T-helper 2 cell treated with Interferon-gamma antibody and Interleukin-4, amounts not matched to agents 5 μg/mL and 100 μg/mL, for 36 hours (primary cell): Measurements from ENCODE around the gene METTL27.
A peak's percentile ranks its signal among the peaks of the same experiment; 100 is the strongest.
"Not testable (repeated sequence)": the region's sequence is repeated elsewhere in the genome, so short reads cannot be mapped to it uniquely, and the experiment has no call there.

Experiments used
- DNase-seq: peaks from one replicate; pipeline ENCODE4 v3.0.0; 2021; ENCODE audit warnings: low spot score
- H3K27ac Mint-ChIP-seq: one replicate; pipeline ENCODE4 v1.8.0; 2021; ENCODE audit warnings: mild to moderate bottlenecking, mixed read lengths
- H3K27me3 Mint-ChIP-seq: one replicate; pipeline ENCODE4 v1.8.0; 2021; ENCODE audit warnings: low read depth, mixed read lengths
- H3K36me3 Mint-ChIP-seq: one replicate; pipeline ENCODE4 v1.8.0; 2021; ENCODE audit warnings: low read depth, mixed read lengths
- H3K4me1 Mint-ChIP-seq: one replicate; pipeline ENCODE4 v1.8.0; 2021; ENCODE audit warnings: low read depth, mixed read lengths
- H3K4me3 Mint-ChIP-seq: one replicate; pipeline ENCODE4 v1.8.0; 2022; ENCODE audit warnings: mild to moderate bottlenecking, moderate library complexity, mixed read lengths
- H3K9me3 Mint-ChIP-seq: one replicate; pipeline ENCODE4 v1.8.0; 2021; ENCODE audit warnings: mixed read lengths

The METTL27 gene

GRCh38 chr7:73837167-73837566, 5.1 kb downstream of the METTL27 start:
- not testable (repeated sequence) for H3K27me3 Mint-ChIP-seq, H3K4me3 Mint-ChIP-seq, H3K9me3 Mint-ChIP-seq, DNase-seq, H3K36me3 Mint-ChIP-seq, H3K27ac Mint-ChIP-seq
- peaks cover 10% of the 10 kb centered on the region for H3K4me1 Mint-ChIP-seq

- DNase-seq, result no peak
- Mint-ChIP-seq H3K4me1 (peaks cover 5% of the 10 kb centered on the region), H3K4me3 (no peak overlapping the region), H3K27ac (no peak overlapping the region), H3K9me3 (no peaks in the 10 kb centered on the region), H3K27me3 (no peaks in the 10 kb centered on the region), H3K36me3 (no peaks in the 10 kb centered on the region)
These were observed 7.6 kb downstream of the METTL27 start for GRCh38 chr7:73834626-73835191.

GRCh38 chr7:73833251-73833919, 8.9 kb downstream of the METTL27 start:
- H3K36me3 Mint-ChIP-seq, result no peaks in the 10 kb centered on the region
- no peaks in the 10 kb centered on the region for H3K9me3 Mint-ChIP-seq
- H3K4me1 Mint-ChIP-seq, result peaks cover 7% of the 10 kb centered on the region
- no peak for DNase-seq
- H3K27me3 Mint-ChIP-seq, result peaks cover under 1% of the 10 kb centered on the region
- no peak overlapping the region for H3K4me3 Mint-ChIP-seq
- no peak overlapping the region for H3K27ac Mint-ChIP-seq

- Mint-ChIP-seq H3K36me3 (no peaks in the 10 kb centered on the region), H3K27ac (no peak overlapping the region), H3K4me3 (no peak overlapping the region), H3K9me3 (no peaks in the 10 kb centered on the region), H3K27me3 (peaks cover 2% of the 10 kb centered on the region), H3K4me1 (peaks cover 10% of the 10 kb centered on the region)
- no peak for DNase-seq
These were observed 9.5 kb downstream of the METTL27 start for GRCh38 chr7:73832806-73833205.

GRCh38 chr7:73831834-73832651, 10.3 kb downstream of the METTL27 start:
- Mint-ChIP-seq H3K4me1 (peaks cover 16% of the 10 kb centered on the region), H3K36me3 (no peaks in the 10 kb centered on the region), H3K27me3 (peaks cover 6% of the 10 kb centered on the region), H3K4me3 (no peak overlapping the region), H3K27ac (no peak overlapping the region), H3K9me3 (no peaks in the 10 kb centered on the region)
- no peak for DNase-seq

GRCh38 chr7:73831584-73831833, 10.8 kb downstream of the METTL27 start:
- no peaks in the 10 kb centered on the region for H3K9me3 Mint-ChIP-seq
- H3K27ac Mint-ChIP-seq, result no peak overlapping the region
- no peak for DNase-seq
- no peaks in the 10 kb centered on the region for H3K36me3 Mint-ChIP-seq
- peaks cover 21% of the 10 kb centered on the region for H3K4me1 Mint-ChIP-seq
- peaks cover 11% of the 10 kb centered on the region for H3K27me3 Mint-ChIP-seq
- no peak overlapping the region for H3K4me3 Mint-ChIP-seq

GRCh38 chr7:73830681-73831583, 11.4 kb downstream of the METTL27 start, which contains the start of gene CLDN4:
CLDN4 (plus strand) TSS chr7:73830996; CDS start chr7:73831202, 206 bp downstream.
- H3K4me3 Mint-ChIP-seq, result no peak within 1 kb of the TSS
- H3K9me3 Mint-ChIP-seq, result no peaks in the 10 kb centered on the region
- no peaks in the 10 kb centered on the region for H3K36me3 Mint-ChIP-seq
- H3K27me3 Mint-ChIP-seq, result peaks cover 11% of the 10 kb centered on the region
- H3K4me1 Mint-ChIP-seq, result peaks cover 22% of the 10 kb centered on the region
- H3K27ac Mint-ChIP-seq, result no peak within 1 kb of the TSS
- no peak for DNase-seq

GRCh38 chr7:73829921-73830680, 12.2 kb downstream of the METTL27 start:
- H3K4me3 Mint-ChIP-seq, result no peak overlapping the region
- H3K27ac Mint-ChIP-seq, result no peak overlapping the region

GRCh38 chr7:73829505-73829904, 12.8 kb downstream of the METTL27 start:
- H3K27ac Mint-ChIP-seq, result no peak overlapping the region
- H3K4me3 Mint-ChIP-seq, result no peak overlapping the region
- no peaks in the 10 kb centered on the region for H3K9me3 Mint-ChIP-seq
- peaks cover 14% of the 10 kb centered on the region for H3K27me3 Mint-ChIP-seq
- no peaks in the 10 kb centered on the region for H3K36me3 Mint-ChIP-seq
- H3K4me1 Mint-ChIP-seq, result peaks cover 22% of the 10 kb centered on the region
- DNase-seq, result no peak

More at GRCh38 chr7:73829921-73830680, 12.2 kb downstream of the METTL27 start:
- H3K4me1 Mint-ChIP-seq, result peaks cover 22% of the 10 kb centered on the region
- no peaks in the 10 kb centered on the region for H3K9me3 Mint-ChIP-seq
- no peaks in the 10 kb centered on the region for H3K36me3 Mint-ChIP-seq
- no peak for DNase-seq
- peaks cover 11% of the 10 kb centered on the region for H3K27me3 Mint-ChIP-seq

GRCh38 chr7:73828972-73829371, 13.3 kb downstream of the METTL27 start:
- no peak for DNase-seq
- peaks cover 14% of the 10 kb centered on the region for H3K27me3 Mint-ChIP-seq
- no peak overlapping the region for H3K27ac Mint-ChIP-seq
- H3K4me1 Mint-ChIP-seq, result peaks cover 22% of the 10 kb centered on the region
- H3K36me3 Mint-ChIP-seq, result no peaks in the 10 kb centered on the region
- no peak overlapping the region for H3K4me3 Mint-ChIP-seq
- no peaks in the 10 kb centered on the region for H3K9me3 Mint-ChIP-seq

- H3K4me1 Mint-ChIP-seq, result peaks cover 22% of the 10 kb centered on the region
- H3K4me3 Mint-ChIP-seq, result no peak overlapping the region
- H3K27ac Mint-ChIP-seq, result no peak overlapping the region
- no peaks in the 10 kb centered on the region for H3K9me3 Mint-ChIP-seq
- H3K36me3 Mint-ChIP-seq, result no peaks in the 10 kb centered on the region
- DNase-seq, result peak; percentile 25
- H3K27me3 Mint-ChIP-seq, result peaks cover 14% of the 10 kb centered on the region
These were observed 14.1 kb downstream of the METTL27 start for GRCh38 chr7:73828107-73828803.

GRCh38 chr7:73827567-73828106, 14.7 kb downstream of the METTL27 start:
- Mint-ChIP-seq H3K4me1 (peaks cover 22% of the 10 kb centered on the region), H3K27me3 (peaks cover 14% of the 10 kb centered on the region), H3K4me3 (no peak overlapping the region), H3K9me3 (no peaks in the 10 kb centered on the region), H3K36me3 (no peaks in the 10 kb centered on the region), H3K27ac (no peak overlapping the region)
- no peak for DNase-seq
